Nephron (organoid): Measurements from ENCODE around the gene TMEM72.
A peak's percentile ranks its signal among the peaks of the same experiment; 100 is the strongest.

Experiments used
- H3K27ac Mint-ChIP-seq, 3 experiments: 2 replicates each; pipeline ENCODE4 v1.8.0; 2020; ENCODE audit warnings: mixed read lengths in 3 of 3, mild to moderate bottlenecking in 2 of 3, moderate library complexity in 1 of 3
- H3K27me3 Mint-ChIP-seq: 2 replicates; pipeline ENCODE4 v1.8.0; 2021; ENCODE audit warnings: low read depth, mild to moderate bottlenecking, moderate library complexity, mixed read lengths
- H3K36me3 Mint-ChIP-seq: 2 replicates; pipeline ENCODE4 v1.8.0; 2020; ENCODE audit warnings: low read depth, mixed read lengths
- H3K4me1 Mint-ChIP-seq: 2 replicates; pipeline ENCODE4 v1.8.0; 2020; ENCODE audit warnings: mixed read lengths
- H3K4me3 Mint-ChIP-seq, 3 experiments: 2 replicates each; pipeline ENCODE4 v1.8.0; 2020; ENCODE audit warnings: mild to moderate bottlenecking in 3 of 3, mixed read lengths in 3 of 3, moderate library complexity in 2 of 3
- H3K9me3 Mint-ChIP-seq: 2 replicates; pipeline ENCODE4 v1.8.0; 2020; ENCODE audit warnings: mixed read lengths
- TF ChIP-seq, protein P1 (sequence below), 3 experiments: fragments of 200-600 bp; sonication (generic); IDR thresholded peaks; one replicate each; pipeline ENCODE4 v1.5.0; 2021; ENCODE audit warnings: antibody characterized with exemption in 3 of 3; ENCODE audit not compliant: unreplicated experiment in 3 of 3

TMEM72 gene

DNA sequence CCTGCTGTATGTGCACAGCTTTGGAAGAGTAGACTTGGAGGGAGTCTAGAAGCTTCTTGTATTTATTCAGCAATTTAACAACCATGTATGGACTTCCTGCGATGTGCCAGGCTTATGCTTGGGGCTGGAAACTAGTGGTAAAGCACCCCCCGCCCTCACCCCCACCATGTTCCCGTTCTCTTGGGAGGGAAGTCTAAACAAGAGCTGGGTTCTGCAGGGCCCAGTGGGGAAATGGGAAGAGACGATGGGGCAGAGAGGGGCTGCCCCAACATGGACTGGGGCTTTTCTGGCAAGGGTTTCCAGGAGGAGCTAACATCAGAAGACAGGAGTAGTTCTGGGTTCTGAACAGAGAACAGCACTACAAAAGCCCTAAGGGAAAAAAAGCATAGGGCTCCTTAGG, 56.5 kb downstream of the TMEM72 start:
- Mint-ChIP-seq H3K4me3 (peak overlapping the region in 1 of 3 experiments; percentile 47), H3K36me3 (peaks cover 32% of the 10 kb centered on the region)

DNA sequence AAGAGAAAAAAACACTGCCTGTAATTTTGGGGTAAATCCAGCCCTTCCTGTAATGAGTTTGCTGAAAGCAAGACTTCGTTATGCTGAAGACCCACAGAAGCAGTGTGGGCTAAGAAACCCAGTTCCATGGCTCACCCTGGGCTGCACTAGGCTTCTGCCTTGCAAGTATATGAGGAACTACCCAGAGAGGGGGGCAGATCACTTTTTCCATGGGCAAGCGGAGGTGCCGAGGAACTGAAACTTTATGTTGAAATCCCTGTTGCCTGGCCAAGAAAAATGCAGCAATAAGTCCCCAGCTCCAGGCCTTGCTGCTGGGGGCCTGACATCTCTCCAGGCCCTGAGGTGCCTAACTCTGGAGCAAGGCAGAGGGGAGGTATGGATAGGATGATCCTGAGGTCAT, 57.0 kb downstream of the TMEM72 start:
- no peaks in the 10 kb centered on the region for H3K9me3 Mint-ChIP-seq
- peaks cover 76% of the 10 kb centered on the region for H3K4me1 Mint-ChIP-seq
- TF ChIP-seq, protein P1, sequence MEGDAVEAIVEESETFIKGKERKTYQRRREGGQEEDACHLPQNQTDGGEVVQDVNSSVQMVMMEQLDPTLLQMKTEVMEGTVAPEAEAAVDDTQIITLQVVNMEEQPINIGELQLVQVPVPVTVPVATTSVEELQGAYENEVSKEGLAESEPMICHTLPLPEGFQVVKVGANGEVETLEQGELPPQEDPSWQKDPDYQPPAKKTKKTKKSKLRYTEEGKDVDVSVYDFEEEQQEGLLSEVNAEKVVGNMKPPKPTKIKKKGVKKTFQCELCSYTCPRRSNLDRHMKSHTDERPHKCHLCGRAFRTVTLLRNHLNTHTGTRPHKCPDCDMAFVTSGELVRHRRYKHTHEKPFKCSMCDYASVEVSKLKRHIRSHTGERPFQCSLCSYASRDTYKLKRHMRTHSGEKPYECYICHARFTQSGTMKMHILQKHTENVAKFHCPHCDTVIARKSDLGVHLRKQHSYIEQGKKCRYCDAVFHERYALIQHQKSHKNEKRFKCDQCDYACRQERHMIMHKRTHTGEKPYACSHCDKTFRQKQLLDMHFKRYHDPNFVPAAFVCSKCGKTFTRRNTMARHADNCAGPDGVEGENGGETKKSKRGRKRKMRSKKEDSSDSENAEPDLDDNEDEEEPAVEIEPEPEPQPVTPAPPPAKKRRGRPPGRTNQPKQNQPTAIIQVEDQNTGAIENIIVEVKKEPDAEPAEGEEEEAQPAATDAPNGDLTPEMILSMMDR (IDR thresholded peaks at IDR 0.05; ENCODE audit: unreplicated experiment in 3 of 3) = no peak
- H3K27ac Mint-ChIP-seq = peak overlapping the region; percentile 63 to 91 (median 83)
- H3K36me3 Mint-ChIP-seq = peaks cover 34% of the 10 kb centered on the region
- H3K27me3 Mint-ChIP-seq = no peaks in the 10 kb centered on the region
- peak overlapping the region in 1 of 3 experiments; percentile 16 for H3K4me3 Mint-ChIP-seq

More for the DNA sequence above, 56.5 kb downstream of the TMEM72 start:
- Mint-ChIP-seq H3K27me3 (no peaks in the 10 kb centered on the region), H3K9me3 (no peaks in the 10 kb centered on the region), H3K27ac (peak overlapping the region; percentile 63 to 91 (median 83)), H3K4me1 (peaks cover 77% of the 10 kb centered on the region)
- TF ChIP-seq, protein P1 (IDR thresholded peaks at IDR 0.05; ENCODE audit: unreplicated experiment in 3 of 3) = no peak

DNA sequence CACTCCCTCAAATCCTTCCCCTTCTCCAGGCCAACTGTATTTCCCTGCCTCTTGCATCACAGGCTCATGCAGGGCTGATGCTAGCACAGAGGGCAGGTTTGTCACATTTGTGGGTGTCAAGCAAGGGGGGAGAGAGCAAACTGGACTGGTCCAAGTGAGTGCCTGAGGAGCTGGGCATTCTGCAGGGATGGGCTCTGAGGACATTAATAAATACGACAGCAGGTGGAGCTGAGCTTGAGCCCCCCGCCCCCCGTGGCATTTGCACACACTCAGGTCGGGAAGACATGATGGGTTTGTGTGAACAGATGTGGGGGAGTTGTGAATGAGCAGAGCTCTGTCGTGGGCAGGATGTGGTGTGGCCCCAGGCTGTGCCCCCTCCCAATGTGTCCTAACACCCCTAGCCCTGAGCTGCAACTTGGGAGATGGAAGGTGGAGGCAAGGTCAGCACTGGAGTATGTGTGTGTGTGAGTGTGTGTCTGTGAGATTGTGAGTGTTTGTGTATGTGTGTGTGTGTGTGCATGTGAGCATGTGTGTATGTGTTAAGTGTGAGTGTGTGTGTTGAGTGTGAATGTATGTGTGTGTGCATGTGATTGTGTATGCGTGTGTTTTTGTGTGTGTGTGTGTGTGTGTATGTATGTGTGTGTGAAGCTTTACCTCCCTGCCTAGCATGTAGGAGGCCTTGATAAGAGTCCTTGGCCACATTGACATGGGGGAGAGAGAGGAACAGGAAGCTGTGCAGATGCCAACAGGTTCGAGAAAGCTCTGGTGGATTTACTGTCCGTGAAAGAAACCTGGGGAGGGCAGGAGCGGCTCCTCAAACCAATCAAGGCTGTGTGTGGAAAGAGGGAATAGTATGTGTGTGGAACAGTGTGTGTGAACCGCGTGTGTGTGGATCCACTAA, 57.6 kb downstream of the TMEM72 start:
- H3K4me1 Mint-ChIP-seq = peaks cover 76% of the 10 kb centered on the region
- peak overlapping the region in 1 of 3 experiments; percentile 0 for H3K4me3 Mint-ChIP-seq
- TF ChIP-seq, protein P1 (IDR thresholded peaks at IDR 0.05; ENCODE audit: unreplicated experiment in 3 of 3) = no peak
- H3K27ac Mint-ChIP-seq = peak overlapping the region; percentile 63 to 91 (median 83)
- peaks cover 34% of the 10 kb centered on the region for H3K36me3 Mint-ChIP-seq
- no peaks in the 10 kb centered on the region for H3K27me3 Mint-ChIP-seq
- H3K9me3 Mint-ChIP-seq = no peaks in the 10 kb centered on the region

DNA sequence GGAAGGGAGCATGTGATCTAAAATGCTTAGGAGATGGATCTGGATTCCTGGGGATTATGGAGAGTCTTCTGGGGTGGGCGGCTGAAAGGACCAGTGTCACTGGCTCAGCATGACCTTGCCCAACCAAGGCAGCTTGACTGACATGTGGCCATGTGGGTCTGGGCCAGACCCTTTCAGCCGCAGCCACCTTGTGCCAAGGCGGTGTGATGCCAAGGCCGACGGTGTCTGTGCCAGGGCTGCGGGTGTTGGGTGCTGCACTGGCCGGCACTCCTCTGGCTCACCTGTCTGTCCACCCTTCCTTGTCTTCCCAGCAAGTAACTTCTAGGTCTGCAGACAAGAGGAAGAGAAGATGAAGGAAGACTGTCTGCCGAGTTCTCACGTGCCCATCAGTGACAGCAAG, 58.7 kb downstream of the TMEM72 start:
- H3K36me3 Mint-ChIP-seq = peaks cover 34% of the 10 kb centered on the region
- no peaks in the 10 kb centered on the region for H3K27me3 Mint-ChIP-seq
- peaks cover 65% of the 10 kb centered on the region for H3K4me1 Mint-ChIP-seq
- no peaks in the 10 kb centered on the region for H3K9me3 Mint-ChIP-seq
- H3K27ac Mint-ChIP-seq = no peak overlapping the region
- TF ChIP-seq, protein P1 (IDR thresholded peaks at IDR 0.05; ENCODE audit: unreplicated experiment in 3 of 3) = no peak
- H3K4me3 Mint-ChIP-seq = no peak overlapping the region

DNA sequence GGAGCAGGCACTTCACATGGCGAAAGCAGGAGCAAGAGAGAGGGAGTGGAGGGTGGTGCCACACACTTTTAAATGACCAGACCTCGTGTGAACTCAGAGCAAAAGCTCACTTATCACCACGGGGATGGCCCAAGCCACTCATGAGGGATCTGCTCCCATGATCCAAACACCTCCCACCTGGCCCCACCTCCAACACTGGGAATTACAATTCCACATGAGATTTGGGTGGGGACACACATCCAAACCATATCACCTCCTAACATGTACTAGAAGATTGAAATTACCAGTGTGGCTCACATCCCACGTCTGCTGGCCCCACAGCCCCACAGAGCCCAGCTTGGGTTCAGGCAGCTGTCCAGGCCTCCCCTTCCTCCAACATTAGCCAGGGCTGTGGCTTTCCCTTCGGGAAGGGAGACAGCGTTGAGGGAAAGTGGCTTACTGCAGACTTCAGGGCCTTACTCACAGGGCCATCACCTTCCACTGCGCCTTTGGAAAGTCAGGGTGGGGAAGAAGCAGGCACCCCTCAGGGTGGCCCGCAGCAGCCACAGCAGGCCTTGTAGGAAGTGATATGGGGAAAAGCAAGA, 59.8 kb downstream of the TMEM72 start:
- no peaks in the 10 kb centered on the region for H3K27me3 Mint-ChIP-seq
- no peak overlapping the region for H3K4me3 Mint-ChIP-seq
- no peak overlapping the region for H3K27ac Mint-ChIP-seq

More for the DNA sequence above, 59.8 kb downstream of the TMEM72 start:
- Mint-ChIP-seq H3K36me3 (peaks cover 34% of the 10 kb centered on the region), H3K4me1 (peaks cover 59% of the 10 kb centered on the region), H3K9me3 (no peaks in the 10 kb centered on the region)
- TF ChIP-seq, protein P1 (IDR thresholded peaks at IDR 0.05; ENCODE audit: unreplicated experiment in 3 of 3) = no peak
